ENCODE measurements around the gene PRRT2.
"Not testable (repeated sequence)": the region's sequence is repeated elsewhere in the genome, so short reads cannot be mapped to it uniquely, and the experiment has no call there.

The PRRT2 gene

GRCh38 chr16:29790949-29791844, 20.8 kb upstream of the PRRT2 start:
- DNase-seq: no peak

GRCh38 chr16:29791845-29792807, 19.9 kb upstream of the PRRT2 start:
- DNase-seq: no peak

- not testable (repeated sequence) for DNase-seq
Observed at GRCh38 chr16:29793153-29793552, 18.8 kb upstream of the PRRT2 start.

- DNase-seq: no peak
Observed at GRCh38 chr16:29794231-29794710, 17.7 kb upstream of the PRRT2 start.

- no peak for DNase-seq
Observed at GRCh38 chr16:29802416-29802935, 9.5 kb upstream of the PRRT2 start.

GRCh38 chr16:29804020-29804419, 8.0 kb upstream of the PRRT2 start:
- no peak for DNase-seq

- no peak for DNase-seq
Observed at GRCh38 chr16:29804455-29805231, 7.3 kb upstream of the PRRT2 start.

- DNase-seq: peak; percentile 97
Observed at GRCh38 chr16:29805232-29806098, 6.5 kb upstream of the PRRT2 start.

- DNase-seq: peak; percentile 71
Observed at GRCh38 chr16:29806099-29806579, 5.9 kb upstream of the PRRT2 start, which contains the start of gene MAZ. Gene MAZ (plus strand): TSS chr16:29806529. CDS start chr16:29806702, 173 bp downstream.

- DNase-seq: no peak
Observed at GRCh38 chr16:29806641-29807425, 5.2 kb upstream of the PRRT2 start.

- DNase-seq: peak; percentile 85
Observed at GRCh38 chr16:29807426-29808218, 4.4 kb upstream of the PRRT2 start.

- no peak for DNase-seq
Observed at GRCh38 chr16:29808219-29808900, 3.6 kb upstream of the PRRT2 start.

- no peak for DNase-seq
Observed at GRCh38 chr16:29809031-29809747, 2.8 kb upstream of the PRRT2 start.

- no peak for DNase-seq
Observed at GRCh38 chr16:29809850-29810698, 1.9 kb upstream of the PRRT2 start.

GRCh38 chr16:29810699-29811169, 1.3 kb upstream of the PRRT2 start:
- no peak for DNase-seq

- DNase-seq: peak; percentile 59
Observed at GRCh38 chr16:29811170-29811895, 660 bp upstream of the PRRT2 start.

Data from activated CD4-positive, alpha-beta T cell treated with anti-CD3 and anti-CD28 coated beads, Interleukin-2, amount 50 U/mL, for 1 hour (primary cell).